ENCODE results near the gene POLR2F. TPM values are rescaled to one million over a fixed set of nuclear protein-coding genes. Genes with fewer than 3 reads are reported as not detected.
A peak's percentile ranks its signal among the peaks of the same experiment; 100 is the strongest.

POLR2F gene
- total RNA-seq, 4 donors from 2014 or later, result 60.1 to 66.8 (median 64.1) TPM

DNA sequence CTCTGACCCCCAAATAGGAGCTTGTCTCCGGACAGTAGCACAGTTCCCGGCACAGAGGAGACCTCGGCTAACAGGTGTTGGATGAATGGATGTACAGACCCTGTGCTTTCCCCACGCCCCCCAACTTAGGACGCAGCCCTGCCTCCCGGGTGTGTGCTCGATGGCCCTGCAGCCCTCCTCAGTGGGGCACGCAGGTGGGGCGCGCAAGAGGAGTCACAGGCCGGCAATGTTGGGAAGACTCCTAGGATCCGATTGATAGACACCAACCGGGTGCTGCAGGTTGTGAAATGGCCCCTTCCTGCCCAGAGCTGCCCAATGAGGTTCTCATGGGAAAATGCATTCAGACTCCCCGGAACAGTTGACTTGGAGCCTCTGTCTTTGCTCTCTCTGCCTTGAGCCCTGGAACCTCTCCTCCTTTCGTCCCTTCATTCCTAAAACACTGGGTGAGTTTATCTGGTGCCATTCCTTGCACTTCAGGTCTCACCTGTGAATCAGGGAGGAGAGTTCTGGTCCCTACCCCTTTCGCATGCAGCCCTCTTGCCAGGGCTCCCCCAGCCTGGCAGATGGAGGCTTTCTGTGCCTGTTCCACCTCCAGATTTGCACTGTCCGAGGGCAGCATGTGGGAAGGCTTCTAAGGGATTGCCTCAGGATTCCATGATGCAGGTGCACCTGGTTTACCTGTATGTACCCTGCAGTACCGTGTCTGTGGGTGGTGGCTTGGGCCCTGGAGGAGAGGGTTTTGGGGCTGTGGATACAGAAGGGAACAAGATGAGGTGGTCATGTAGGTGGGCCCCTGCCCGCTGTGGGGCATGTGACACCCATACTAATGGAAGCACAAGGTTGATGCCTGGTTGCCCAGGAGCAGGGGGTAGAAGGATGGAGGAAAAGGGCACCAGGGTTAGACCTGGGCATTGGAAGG lies 46.2 kb upstream of the POLR2F start:
- Histone ChIP-seq H3K4me1 (peaks cover 62% of the 10 kb centered on the region), H3K27ac (peak overlapping the region; percentile 88), H3K27me3 (no peaks in the 10 kb centered on the region), H3K9me3 (no peaks in the 10 kb centered on the region), H3K4me3 (peak overlapping the region; percentile 66), H3K36me3 (peaks cover under 1% of the 10 kb centered on the region)
- DNase-seq (ENCODE audit: low spot score in 2 of 2), result no peak
- WGBS, result 40% methylated on average over 12 of the region's 19 CpGs
- TF ChIP-seq, protein P1, sequence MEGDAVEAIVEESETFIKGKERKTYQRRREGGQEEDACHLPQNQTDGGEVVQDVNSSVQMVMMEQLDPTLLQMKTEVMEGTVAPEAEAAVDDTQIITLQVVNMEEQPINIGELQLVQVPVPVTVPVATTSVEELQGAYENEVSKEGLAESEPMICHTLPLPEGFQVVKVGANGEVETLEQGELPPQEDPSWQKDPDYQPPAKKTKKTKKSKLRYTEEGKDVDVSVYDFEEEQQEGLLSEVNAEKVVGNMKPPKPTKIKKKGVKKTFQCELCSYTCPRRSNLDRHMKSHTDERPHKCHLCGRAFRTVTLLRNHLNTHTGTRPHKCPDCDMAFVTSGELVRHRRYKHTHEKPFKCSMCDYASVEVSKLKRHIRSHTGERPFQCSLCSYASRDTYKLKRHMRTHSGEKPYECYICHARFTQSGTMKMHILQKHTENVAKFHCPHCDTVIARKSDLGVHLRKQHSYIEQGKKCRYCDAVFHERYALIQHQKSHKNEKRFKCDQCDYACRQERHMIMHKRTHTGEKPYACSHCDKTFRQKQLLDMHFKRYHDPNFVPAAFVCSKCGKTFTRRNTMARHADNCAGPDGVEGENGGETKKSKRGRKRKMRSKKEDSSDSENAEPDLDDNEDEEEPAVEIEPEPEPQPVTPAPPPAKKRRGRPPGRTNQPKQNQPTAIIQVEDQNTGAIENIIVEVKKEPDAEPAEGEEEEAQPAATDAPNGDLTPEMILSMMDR (IDR thresholded peaks at IDR 0.05), result no peak
- TF ChIP-seq POLR2A (IDR thresholded peaks at IDR 0.05) (no peak), EP300 (IDR thresholded peaks at IDR 0.05) (no peak), POLR2AphosphoS5 (IDR thresholded peaks at IDR 0.05) (no peak)

GRCh38 chr22:37909766-37910165 lies 43.7 kb upstream of the POLR2F start:
- Histone ChIP-seq H3K4me1 (peaks cover 56% of the 10 kb centered on the region), H3K27ac (peak overlapping the region; percentile 60)

GRCh38 chr22:37910890-37911672 lies 42.4 kb upstream of the POLR2F start:
- 31% methylated on average over 13 of the region's 15 CpGs for WGBS
- H3K4me3 ChIP-seq, result peak overlapping the region; percentile 4
- peaks cover 47% of the 10 kb centered on the region for H3K4me1 ChIP-seq
- no peak for DNase-seq (ENCODE audit: low spot score in 2 of 2)
- no peaks in the 10 kb centered on the region for H3K27me3 ChIP-seq
- TF ChIP-seq POLR2AphosphoS5 (IDR thresholded peaks at IDR 0.05) (no peak), POLR2A (IDR thresholded peaks at IDR 0.05) (no peak)
- peaks cover 31% of the 10 kb centered on the region for H3K36me3 ChIP-seq
- peak overlapping the region; percentile 60 for H3K27ac ChIP-seq
- no peaks in the 10 kb centered on the region for H3K9me3 ChIP-seq

More at GRCh38 chr22:37909766-37910165, 43.7 kb upstream of the POLR2F start:
- peaks cover 23% of the 10 kb centered on the region for H3K36me3 ChIP-seq
- TF ChIP-seq EP300 (IDR thresholded peaks at IDR 0.05), result no peak
- no peak for TF ChIP-seq POLR2A (IDR thresholded peaks at IDR 0.05)
- no peak for TF ChIP-seq POLR2AphosphoS5 (IDR thresholded peaks at IDR 0.05)
- TF ChIP-seq, protein P1 (IDR thresholded peaks at IDR 0.05), result no peak
- no peaks in the 10 kb centered on the region for H3K9me3 ChIP-seq
- H3K4me3 ChIP-seq, result no peak overlapping the region
- 38% methylated on average over 6 of the region's 7 CpGs for WGBS
- H3K27me3 ChIP-seq, result no peaks in the 10 kb centered on the region
- no peak for DNase-seq (ENCODE audit: low spot score in 2 of 2)

GRCh38 chr22:37911697-37912096 lies 41.8 kb upstream of the POLR2F start:
- no peak for DNase-seq (ENCODE audit: low spot score in 2 of 2)
- Histone ChIP-seq H3K27ac (peak overlapping the region; percentile 60), H3K9me3 (no peaks in the 10 kb centered on the region), H3K4me1 (peaks cover 46% of the 10 kb centered on the region), H3K4me3 (no peak overlapping the region), H3K36me3 (peaks cover 36% of the 10 kb centered on the region), H3K27me3 (no peaks in the 10 kb centered on the region)
- 70% methylated on average over 8 of the region's 8 CpGs for WGBS
- TF ChIP-seq EP300 (IDR thresholded peaks at IDR 0.05), result no peak
- TF ChIP-seq, protein P1 (IDR thresholded peaks at IDR 0.05), result no peak
- no peak for TF ChIP-seq POLR2AphosphoS5 (IDR thresholded peaks at IDR 0.05)
- TF ChIP-seq POLR2A (IDR thresholded peaks at IDR 0.05), result no peak

DNA sequence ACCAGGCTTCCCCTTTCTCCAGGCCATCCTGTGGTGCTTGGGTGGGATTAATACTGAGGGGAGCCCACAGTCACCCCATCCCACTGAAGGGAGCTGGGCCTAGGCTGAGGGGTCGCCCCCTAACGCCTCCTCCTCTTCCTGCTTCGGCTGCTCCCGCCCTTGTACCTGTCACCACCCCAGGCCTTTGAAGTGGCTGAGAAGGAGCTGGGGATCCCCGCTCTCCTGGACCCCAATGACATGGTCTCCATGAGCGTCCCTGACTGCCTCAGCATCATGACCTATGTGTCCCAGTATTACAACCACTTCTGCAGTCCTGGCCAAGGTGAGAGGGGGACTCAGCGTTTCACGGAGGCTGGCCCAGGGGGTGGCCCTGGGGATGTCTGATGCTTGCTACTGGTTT lies 41.3 kb upstream of the POLR2F start:
- peaks cover 41% of the 10 kb centered on the region for H3K36me3 ChIP-seq
- no peak overlapping the region for H3K4me3 ChIP-seq
- no peak overlapping the region for H3K27ac ChIP-seq
- H3K27me3 ChIP-seq, result no peaks in the 10 kb centered on the region
- WGBS, result 94% methylated on average over 8 of the region's 8 CpGs
- DNase-seq (ENCODE audit: low spot score in 2 of 2), result no peak
- H3K9me3 ChIP-seq, result no peaks in the 10 kb centered on the region
- TF ChIP-seq, protein P1 (IDR thresholded peaks at IDR 0.05), result no peak
- no peak for TF ChIP-seq POLR2A (IDR thresholded peaks at IDR 0.05)
- TF ChIP-seq POLR2AphosphoS5 (IDR thresholded peaks at IDR 0.05), result no peak
- TF ChIP-seq EP300 (IDR thresholded peaks at IDR 0.05), result no peak
- peaks cover 42% of the 10 kb centered on the region for H3K4me1 ChIP-seq

All from suprapubic skin (tissue), 4 donors.